Keratinocyte (primary cell): Measurements from ENCODE around the gene AQP2. TPM values are rescaled to one million over a fixed set of nuclear protein-coding genes. Genes with fewer than 3 reads are reported as not detected.

Experiments
- DNase-seq: peaks from one replicate; pipeline ENCODE4 v3.0.0-alpha.2; 2011; ENCODE audit warnings: low read depth, missing footprints, low spot score
- FAIRE-seq: peaks from 2 replicates; lab custom pipeline; 2011; peaks lifted over from hg19 to GRCh38; lab: Jason Lieb, UNC
- H2AFZ ChIP-seq: 2 replicates; pipeline ENCODE4 v1.6.0; 2012; ENCODE audit warnings: low read length, control low read depth, inconsistent platforms; ENCODE audit not compliant: control insufficient read depth
- H3K27ac ChIP-seq: 2 replicates; pipeline ENCODE4 v1.5.1; 2011; ENCODE audit warnings: low read length; ENCODE audit not compliant: control insufficient read depth, insufficient read depth
- H3K27me3 ChIP-seq: 3 replicates; pipeline ENCODE4 v1.6.0; 2011; ENCODE audit warnings: low read length; ENCODE audit not compliant: control insufficient read depth, insufficient read depth; ENCODE audit errors: extremely low read depth
- H3K36me3 ChIP-seq, 2 experiments: 2 replicates in 1 of 2; 3 replicates in 1 of 2; pipeline ENCODE4 v1.5.1; 2011; ENCODE audit warnings: low read length in 2 of 2, mild to moderate bottlenecking in 1 of 2; ENCODE audit not compliant: control insufficient read depth in 2 of 2, insufficient read depth in 2 of 2; ENCODE audit errors: extremely low read depth in 1 of 2
- H3K4me1 ChIP-seq: 3 replicates; pipeline ENCODE4 v1.5.1; 2011; ENCODE audit warnings: low read length; ENCODE audit not compliant: control insufficient read depth, insufficient read depth; ENCODE audit errors: extremely low read depth
- H3K4me2 ChIP-seq: 3 replicates; pipeline ENCODE4 v1.6.0; 2011; ENCODE audit warnings: low read depth, low read length; ENCODE audit not compliant: control insufficient read depth, insufficient read depth; ENCODE audit errors: extremely low read depth
- H3K4me3 ChIP-seq, 3 experiments: fragments of 200-600 bp in 1 of 3; sonication (generic) in 1 of 3; 2 replicates in 2 of 3; 3 replicates in 1 of 3; pipeline ENCODE4 v1.5.1; 2011 to 2016; ENCODE audit warnings: low read length in 3 of 3, mild to moderate bottlenecking in 3 of 3, control low read depth in 2 of 3, inconsistent platforms in 1 of 3, low read depth in 1 of 3, mixed read lengths in 1 of 3, mixed run types in 1 of 3, moderate library complexity in 1 of 3; ENCODE audit not compliant: control insufficient read depth in 2 of 3, insufficient read depth in 2 of 3; ENCODE audit errors: extremely low read depth in 1 of 3
- H3K79me2 ChIP-seq: 2 replicates; pipeline ENCODE4 v1.6.0; 2012; ENCODE audit warnings: low read length; ENCODE audit not compliant: control insufficient read depth, insufficient read depth
- H3K9ac ChIP-seq: 3 replicates; pipeline ENCODE4 v1.6.0; 2011; ENCODE audit warnings: low read length; ENCODE audit not compliant: control insufficient read depth, insufficient read depth; ENCODE audit errors: extremely low read depth
- H3K9me1 ChIP-seq: 3 replicates; pipeline ENCODE4 v1.6.0; 2011; ENCODE audit warnings: low read length; ENCODE audit not compliant: control insufficient read depth, insufficient read depth; ENCODE audit errors: extremely low read depth
- H3K9me3 ChIP-seq: 2 replicates; pipeline ENCODE4 v1.5.1; 2012; ENCODE audit warnings: low read depth, low read length; ENCODE audit not compliant: control insufficient read depth
- H4K20me1 ChIP-seq: 3 replicates; pipeline ENCODE4 v1.6.0; 2011; ENCODE audit warnings: low read length; ENCODE audit not compliant: control insufficient read depth, insufficient read depth; ENCODE audit errors: extremely low read depth
- CTCF ChIP-seq, 3 experiments: IDR thresholded peaks in 1 of 3; conservative IDR thresholded peaks in 1 of 3; optimal IDR thresholded peaks in 1 of 3; 2 replicates in 2 of 3; 3 replicates in 1 of 3; pipeline versions ENCODE3 to v1.5.1; 2011; ENCODE audit warnings: low read length in 3 of 3, mild to moderate bottlenecking in 3 of 3, moderate library complexity in 2 of 3, control low read depth in 1 of 3, inconsistent platforms in 1 of 3; ENCODE audit not compliant: insufficient read depth in 2 of 3; ENCODE audit errors: extremely low read depth in 1 of 3
- EZH2 ChIP-seq: IDR thresholded peaks from one replicate; pipeline ENCODE4 v1.6.1; 2012; ENCODE audit warnings: inconsistent platforms, mild to moderate bottlenecking, low read length, moderate library complexity
- dilution Hi-C: fragments of 300-500 bp; cut with MboI; formaldehyde crosslinking; loops from one replicate; pipeline ENCODE4 v1.7.0; 2020; ENCODE audit warnings: low sequenced_read_pairs; ENCODE audit not compliant: extremely low pct_ligation_motif_present
- polyA plus RNA-seq, 5 experiments: library from polyadenylated mRNA; depleted of rRNA in 3 of 5; stranded (reverse) in 3 of 5; stranded (forward) in 1 of 5; unstranded in 1 of 5; fragments of >200 nt; gene quantifications; 1 replicate in 1 of 5; 2 replicates in 3 of 5; 3 replicates in 1 of 5; pipeline versions ENCODE4 v1.2.1 to v1.2.3, GENCODE V29; 2011 to 2012; ENCODE audit warnings: missing spikeins in 2 of 5, low read depth in 1 of 5, low replicate concordance in 1 of 5

The AQP2 gene
- polyA plus RNA-seq, 1 donor (not counting 4 experiments of a cell fraction or from before 2014, with no cell fraction given) = not detected

- H3K36me3 ChIP-seq = no peaks in the 10 kb centered on the region
- no peak overlapping the region for H2AFZ ChIP-seq
- H3K4me2 ChIP-seq = no peak overlapping the region
- FAIRE-seq (no peak), DNase-seq (no peak)
- H3K4me1 ChIP-seq = peaks cover 31% of the 10 kb centered on the region
- H4K20me1 ChIP-seq = no peaks in the 10 kb centered on the region
- no peaks in the 10 kb centered on the region for H3K27me3 ChIP-seq
- no peak overlapping the region for H3K27ac ChIP-seq
- no peaks in the 10 kb centered on the region for H3K79me2 ChIP-seq
- no peak overlapping the region for H3K4me3 ChIP-seq
- dilution Hi-C loops = no loop called here
- no peaks in the 10 kb centered on the region for H3K9me3 ChIP-seq
- H3K9me1 ChIP-seq = no peaks in the 10 kb centered on the region
- TF ChIP-seq EZH2 (no peak), CTCF (optimal IDR thresholded peaks at IDR 0.05 in 1 of 3, IDR thresholded peaks at IDR 0.05 in 1 of 3, conservative IDR thresholded peaks at IDR 0.05 in 1 of 3; ENCODE audit: extremely low read depth in 1 of 3, insufficient read depth in 2 of 3, low read length in 3 of 3) (no peak)
- H3K9ac ChIP-seq = no peak overlapping the region
These were observed 10.8 kb upstream of the AQP2 start for GRCh38 chr12:49939707-49940106.

GRCh38 chr12:49941556-49942511 is 8.7 kb upstream of the AQP2 start:
- Histone ChIP-seq H3K4me1 (peaks cover 33% of the 10 kb centered on the region), H4K20me1 (no peaks in the 10 kb centered on the region), H3K27me3 (no peaks in the 10 kb centered on the region), H3K79me2 (no peaks in the 10 kb centered on the region), H3K27ac (no peak overlapping the region), H3K36me3 (no peaks in the 10 kb centered on the region), H3K9me3 (no peaks in the 10 kb centered on the region), H3K4me2 (no peak overlapping the region), H3K9ac (no peak overlapping the region), H2AFZ (no peak overlapping the region), H3K9me1 (no peaks in the 10 kb centered on the region), H3K4me3 (no peak overlapping the region)
- DNase-seq (no peak), FAIRE-seq (no peak)
- dilution Hi-C loops = no loop called here
- no peak for TF ChIP-seq EZH2
- no peak for TF ChIP-seq CTCF (optimal IDR thresholded peaks at IDR 0.05 in 1 of 3, IDR thresholded peaks at IDR 0.05 in 1 of 3, conservative IDR thresholded peaks at IDR 0.05 in 1 of 3; ENCODE audit: extremely low read depth in 1 of 3, insufficient read depth in 2 of 3, low read length in 3 of 3)
